Measurements from ENCODE around the gene MCF2L.

Gene MCF2L

GRCh38 chr13:113139577-113139976 lies 170.6 kb downstream of the MCF2L start:
- DNase-seq: no peak

- DNase-seq: no peak
Measured at GRCh38 chr13:113140677-113141600, 171.9 kb downstream of the MCF2L start.

GRCh38 chr13:113141601-113141970 lies 172.6 kb downstream of the MCF2L start:
- DNase-seq: no peak

GRCh38 chr13:113142876-113143275 lies 173.9 kb downstream of the MCF2L start:
- no peak for DNase-seq

GRCh38 chr13:113143466-113144254 lies 174.6 kb downstream of the MCF2L start:
- no peak for DNase-seq

- DNase-seq: no peak
Measured at GRCh38 chr13:113144255-113144629, 175.2 kb downstream of the MCF2L start.

GRCh38 chr13:113145496-113145895 lies 176.5 kb downstream of the MCF2L start:
- no peak for DNase-seq

GRCh38 chr13:113145911-113146598 lies 177.0 kb downstream of the MCF2L start:
- no peak for DNase-seq

GRCh38 chr13:113146750-113147149 lies 177.7 kb downstream of the MCF2L start:
- DNase-seq: no peak

GRCh38 chr13:113147206-113147605 lies 178.2 kb downstream of the MCF2L start:
- no peak for DNase-seq

- DNase-seq: no peak
Measured at GRCh38 chr13:113148407-113148806, 179.4 kb downstream of the MCF2L start.

GRCh38 chr13:113148940-113149503 lies 180.0 kb downstream of the MCF2L start:
- DNase-seq: no peak

Measured in Kasumi-1 (cell line).